ENCODE measurements around the gene RASSF7.

GRCh38 chr11:601573-602245, 40.9 kb downstream of the RASSF7 start:
- TF ChIP-seq CTCF (IDR thresholded peaks at IDR 0.05; ENCODE audit: insufficient read depth, low read length, poor library complexity, severe bottlenecking) (no peak), EZH2phosphoT487 (conservative IDR thresholded peaks at IDR 0.05; ENCODE audit: low read length) (no peak)
